ENCODE measurements around the gene STIM2. TPM values are rescaled to one million over a fixed set of nuclear protein-coding genes. Genes with fewer than 3 reads are reported as not detected.

The STIM2 gene
- total RNA-seq, 2 donors from 2014 or later: 23.2 to 24.5 TPM

DNA sequence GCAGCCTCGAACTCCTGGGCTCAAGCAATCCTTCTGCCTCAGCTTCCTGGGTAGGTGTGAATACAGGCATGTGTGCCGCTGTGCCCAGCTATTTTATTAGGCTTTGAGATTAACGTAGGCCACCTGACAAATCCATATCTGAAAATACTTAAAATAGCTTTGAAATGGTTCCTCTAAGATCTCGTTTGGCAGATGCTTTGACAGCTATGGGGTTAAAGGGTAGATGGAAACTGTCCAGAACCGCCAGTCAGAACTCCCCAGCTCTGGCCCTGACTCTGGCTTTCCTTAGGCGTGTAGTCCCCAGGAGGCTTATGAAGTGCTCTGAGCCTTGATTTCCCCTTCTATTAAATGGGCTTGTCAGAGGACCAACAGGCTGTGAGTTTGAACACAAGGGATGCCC, 32.8 kb upstream of the STIM2 start:
- Histone ChIP-seq H3K4me1 (ENCODE audit: control insufficient read depth, insufficient read depth, low read length) (no peaks in the 10 kb centered on the region), H3K4me3 (ENCODE audit: low read length) (no peak overlapping the region), H3K27ac (ENCODE audit: low read depth, low read length) (no peak overlapping the region), H3K36me3 (ENCODE audit: control insufficient read depth, insufficient read depth, low read length) (no peaks in the 10 kb centered on the region), H3K27me3 (ENCODE audit: control insufficient read depth, insufficient read depth, low read length, poor library complexity, severe bottlenecking) (no peaks in the 10 kb centered on the region), H3K9me3 (ENCODE audit: control insufficient read depth, low read length) (peaks cover 9% of the 10 kb centered on the region), H3K9ac (ENCODE audit: extremely low read depth, low read length, poor library complexity, severe bottlenecking) (no peak overlapping the region)
- Mint-ChIP-seq H3K9me3 (peaks cover 9% of the 10 kb centered on the region), H3K27me3 (ENCODE audit: insufficient read depth) (no peaks in the 10 kb centered on the region), H3K4me1 (peaks cover 6% of the 10 kb centered on the region), H3K4me3 (no peak overlapping the region), H3K36me3 (ENCODE audit: low read depth) (peaks cover 3% of the 10 kb centered on the region), H3K27ac (no peak overlapping the region)
- TF ChIP-seq, protein P1, sequence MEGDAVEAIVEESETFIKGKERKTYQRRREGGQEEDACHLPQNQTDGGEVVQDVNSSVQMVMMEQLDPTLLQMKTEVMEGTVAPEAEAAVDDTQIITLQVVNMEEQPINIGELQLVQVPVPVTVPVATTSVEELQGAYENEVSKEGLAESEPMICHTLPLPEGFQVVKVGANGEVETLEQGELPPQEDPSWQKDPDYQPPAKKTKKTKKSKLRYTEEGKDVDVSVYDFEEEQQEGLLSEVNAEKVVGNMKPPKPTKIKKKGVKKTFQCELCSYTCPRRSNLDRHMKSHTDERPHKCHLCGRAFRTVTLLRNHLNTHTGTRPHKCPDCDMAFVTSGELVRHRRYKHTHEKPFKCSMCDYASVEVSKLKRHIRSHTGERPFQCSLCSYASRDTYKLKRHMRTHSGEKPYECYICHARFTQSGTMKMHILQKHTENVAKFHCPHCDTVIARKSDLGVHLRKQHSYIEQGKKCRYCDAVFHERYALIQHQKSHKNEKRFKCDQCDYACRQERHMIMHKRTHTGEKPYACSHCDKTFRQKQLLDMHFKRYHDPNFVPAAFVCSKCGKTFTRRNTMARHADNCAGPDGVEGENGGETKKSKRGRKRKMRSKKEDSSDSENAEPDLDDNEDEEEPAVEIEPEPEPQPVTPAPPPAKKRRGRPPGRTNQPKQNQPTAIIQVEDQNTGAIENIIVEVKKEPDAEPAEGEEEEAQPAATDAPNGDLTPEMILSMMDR (conservative IDR thresholded peaks at IDR 0.05): no peak
- no peak for DNase-seq
- 83 to 91% methylated on average over 3 to 6 of the region's 6 CpGs for WGBS, 2 experiments (ENCODE audit: insufficient coverage in 1 of 2, insufficient read length in 1 of 2)

GRCh38 chr4:26829018-26829417, 31.6 kb upstream of the STIM2 start:
- no peaks in the 10 kb centered on the region for H3K36me3 Mint-ChIP-seq (ENCODE audit: low read depth)
- Histone ChIP-seq H3K4me1 (ENCODE audit: control insufficient read depth, insufficient read depth, low read length) (no peaks in the 10 kb centered on the region), H3K27ac (ENCODE audit: low read depth, low read length) (no peak overlapping the region), H3K9me3 (ENCODE audit: control insufficient read depth, low read length) (no peaks in the 10 kb centered on the region), H3K4me3 (ENCODE audit: low read length) (no peak overlapping the region), H3K9ac (ENCODE audit: extremely low read depth, low read length, poor library complexity, severe bottlenecking) (no peak overlapping the region), H3K27me3 (ENCODE audit: control insufficient read depth, insufficient read depth, low read length, poor library complexity, severe bottlenecking) (no peaks in the 10 kb centered on the region), H3K36me3 (ENCODE audit: control insufficient read depth, insufficient read depth, low read length) (no peaks in the 10 kb centered on the region)
- H3K4me1 Mint-ChIP-seq: peaks cover 6% of the 10 kb centered on the region
- no peaks in the 10 kb centered on the region for H3K9me3 Mint-ChIP-seq
- H3K4me3 Mint-ChIP-seq: no peak overlapping the region
- no peak for DNase-seq
- H3K27ac Mint-ChIP-seq: no peak overlapping the region
- no peaks in the 10 kb centered on the region for H3K27me3 Mint-ChIP-seq (ENCODE audit: insufficient read depth)
- 85 to 94% methylated on average over 3 to 4 of the region's 4 CpGs for WGBS, 2 experiments (ENCODE audit: insufficient coverage in 1 of 2, insufficient read length in 1 of 2)
- TF ChIP-seq, protein P1 (conservative IDR thresholded peaks at IDR 0.05): no peak

DNA sequence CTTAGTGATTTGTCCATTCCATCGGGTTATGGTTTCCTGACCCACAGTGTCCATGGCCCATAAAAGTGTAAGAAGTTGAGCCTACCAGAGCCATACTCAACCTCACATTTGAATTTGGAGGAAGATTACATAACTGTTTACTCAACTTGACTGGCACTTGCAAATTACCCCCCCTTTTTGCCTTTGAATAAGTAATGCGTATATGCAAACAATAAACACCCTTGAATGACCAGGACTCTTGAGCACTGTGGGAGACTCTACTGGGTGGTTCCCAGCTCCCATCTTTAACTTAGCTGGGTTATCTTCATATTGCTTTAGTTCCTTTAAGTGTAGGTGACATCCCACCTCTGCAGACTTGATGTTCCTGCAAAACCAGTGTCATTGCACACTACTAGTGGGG, 30.6 kb upstream of the STIM2 start:
- TF ChIP-seq, protein P1 (conservative IDR thresholded peaks at IDR 0.05): no peak

More for the DNA sequence above, 30.6 kb upstream of the STIM2 start:
- 90 to 92% methylated on average over 2 of the region's 2 CpGs for WGBS, 2 experiments (ENCODE audit: insufficient coverage in 1 of 2, insufficient read length in 1 of 2)
- no peak overlapping the region for H3K9ac ChIP-seq (ENCODE audit: extremely low read depth, low read length, poor library complexity, severe bottlenecking)
- DNase-seq: no peak
- no peaks in the 10 kb centered on the region for H3K9me3 Mint-ChIP-seq
- no peak overlapping the region for H3K4me3 Mint-ChIP-seq
- H3K27ac ChIP-seq (ENCODE audit: low read depth, low read length): no peak overlapping the region
- peaks cover 4% of the 10 kb centered on the region for H3K9me3 ChIP-seq (ENCODE audit: control insufficient read depth, low read length)
- no peaks in the 10 kb centered on the region for H3K27me3 Mint-ChIP-seq (ENCODE audit: insufficient read depth)
- H3K36me3 ChIP-seq (ENCODE audit: control insufficient read depth, insufficient read depth, low read length): no peaks in the 10 kb centered on the region
- no peak overlapping the region for H3K4me3 ChIP-seq (ENCODE audit: low read length)
- H3K4me1 ChIP-seq (ENCODE audit: control insufficient read depth, insufficient read depth, low read length): no peaks in the 10 kb centered on the region
- no peak overlapping the region for H3K27ac Mint-ChIP-seq
- H3K36me3 Mint-ChIP-seq (ENCODE audit: low read depth): no peaks in the 10 kb centered on the region
- H3K4me1 Mint-ChIP-seq: peaks cover 6% of the 10 kb centered on the region
- no peaks in the 10 kb centered on the region for H3K27me3 ChIP-seq (ENCODE audit: control insufficient read depth, insufficient read depth, low read length, poor library complexity, severe bottlenecking)
